ENCODE results near the gene ZSWIM1. TPM values are rescaled to one million over a fixed set of nuclear protein-coding genes. Genes with fewer than 3 reads are reported as not detected.
"Not testable (repeated sequence)": the region's sequence is repeated elsewhere in the genome, so short reads cannot be mapped to it uniquely, and the experiment has no call there.

Gene ZSWIM1
- total RNA-seq, 1 donor from 2014 or later, result 9.6 TPM

DNA sequence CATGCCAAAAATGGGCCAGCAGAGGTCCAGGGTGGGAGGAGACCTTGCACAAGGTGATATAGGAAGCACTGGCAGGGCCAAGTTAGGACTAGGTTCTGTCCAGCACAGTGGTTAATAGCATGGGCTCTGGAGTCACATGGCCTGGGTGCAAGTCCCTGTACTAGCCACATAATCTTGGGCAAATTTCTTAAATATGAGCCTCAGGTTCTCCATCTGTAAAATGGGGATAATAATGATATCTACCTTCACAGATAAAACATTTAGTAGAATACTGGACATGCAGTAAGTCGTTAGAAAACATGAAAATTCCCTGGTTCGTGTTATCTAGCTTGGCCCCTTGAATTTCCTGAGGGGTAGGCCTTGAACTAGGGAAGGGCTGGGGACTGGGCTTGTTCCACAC, 16.3 kb downstream of the ZSWIM1 start:
- no peak overlapping the region for H3K4me3 ChIP-seq
- intact Hi-C loops (cut with DNase I), result no loop called here
- TF ChIP-seq, protein P1, sequence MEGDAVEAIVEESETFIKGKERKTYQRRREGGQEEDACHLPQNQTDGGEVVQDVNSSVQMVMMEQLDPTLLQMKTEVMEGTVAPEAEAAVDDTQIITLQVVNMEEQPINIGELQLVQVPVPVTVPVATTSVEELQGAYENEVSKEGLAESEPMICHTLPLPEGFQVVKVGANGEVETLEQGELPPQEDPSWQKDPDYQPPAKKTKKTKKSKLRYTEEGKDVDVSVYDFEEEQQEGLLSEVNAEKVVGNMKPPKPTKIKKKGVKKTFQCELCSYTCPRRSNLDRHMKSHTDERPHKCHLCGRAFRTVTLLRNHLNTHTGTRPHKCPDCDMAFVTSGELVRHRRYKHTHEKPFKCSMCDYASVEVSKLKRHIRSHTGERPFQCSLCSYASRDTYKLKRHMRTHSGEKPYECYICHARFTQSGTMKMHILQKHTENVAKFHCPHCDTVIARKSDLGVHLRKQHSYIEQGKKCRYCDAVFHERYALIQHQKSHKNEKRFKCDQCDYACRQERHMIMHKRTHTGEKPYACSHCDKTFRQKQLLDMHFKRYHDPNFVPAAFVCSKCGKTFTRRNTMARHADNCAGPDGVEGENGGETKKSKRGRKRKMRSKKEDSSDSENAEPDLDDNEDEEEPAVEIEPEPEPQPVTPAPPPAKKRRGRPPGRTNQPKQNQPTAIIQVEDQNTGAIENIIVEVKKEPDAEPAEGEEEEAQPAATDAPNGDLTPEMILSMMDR (IDR thresholded peaks at IDR 0.05), result no peak
- H3K9me3 ChIP-seq, result no peaks in the 10 kb centered on the region
- DNase-seq (no peak), ATAC-seq (no peak)
- H3K27me3 ChIP-seq, result no peaks in the 10 kb centered on the region
- peaks cover 1% of the 10 kb centered on the region for H3K4me1 ChIP-seq
- peaks cover 67% of the 10 kb centered on the region for H3K36me3 ChIP-seq
- no peak overlapping the region for H3K27ac ChIP-seq

DNA sequence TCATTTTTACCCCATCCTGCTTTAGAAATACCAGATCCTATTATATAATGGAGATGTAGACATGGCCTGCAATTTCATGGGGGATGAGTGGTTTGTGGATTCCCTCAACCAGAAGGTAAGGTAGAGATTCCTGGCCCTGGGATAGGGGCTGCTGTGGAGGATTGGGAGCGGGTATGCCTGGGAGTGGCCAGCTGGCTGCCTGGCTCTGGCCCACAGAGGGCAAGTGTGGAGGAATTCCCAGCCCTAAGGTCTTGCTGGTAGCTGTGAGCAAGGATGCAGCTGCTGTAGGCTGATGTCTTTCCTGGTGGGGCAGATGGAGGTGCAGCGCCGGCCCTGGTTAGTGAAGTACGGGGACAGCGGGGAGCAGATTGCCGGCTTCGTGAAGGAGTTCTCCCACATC, 16.7 kb downstream of the ZSWIM1 start:
- no peak for ATAC-seq
- intact Hi-C loops (cut with DNase I), result no loop called here
- DNase-seq, result no peak
- H3K9me3 ChIP-seq, result no peaks in the 10 kb centered on the region
- H3K27me3 ChIP-seq, result no peaks in the 10 kb centered on the region
- TF ChIP-seq, protein P1 (IDR thresholded peaks at IDR 0.05), result no peak
- H3K4me3 ChIP-seq, result no peak overlapping the region
- no peaks in the 10 kb centered on the region for H3K4me1 ChIP-seq
- peaks cover 67% of the 10 kb centered on the region for H3K36me3 ChIP-seq
- H3K27ac ChIP-seq, result no peak overlapping the region

DNA sequence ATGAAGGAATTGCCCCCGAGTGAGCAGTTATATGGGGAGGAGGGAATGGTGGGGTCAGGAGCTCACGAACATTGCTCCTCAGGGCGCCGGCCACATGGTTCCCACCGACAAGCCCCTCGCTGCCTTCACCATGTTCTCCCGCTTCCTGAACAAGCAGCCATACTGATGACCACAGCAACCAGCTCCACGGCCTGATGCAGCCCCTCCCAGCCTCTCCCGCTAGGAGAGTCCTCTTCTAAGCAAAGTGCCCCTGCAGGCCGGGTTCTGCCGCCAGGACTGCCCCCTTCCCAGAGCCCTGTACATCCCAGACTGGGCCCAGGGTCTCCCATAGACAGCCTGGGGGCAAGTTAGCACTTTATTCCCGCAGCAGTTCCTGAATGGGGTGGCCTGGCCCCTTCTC, 17.3 kb downstream of the ZSWIM1 start:
- ATAC-seq, result no peak
- Histone ChIP-seq H3K9me3 (no peaks in the 10 kb centered on the region), H3K27ac (no peak overlapping the region), H3K36me3 (peaks cover 67% of the 10 kb centered on the region), H3K27me3 (no peaks in the 10 kb centered on the region), H3K4me3 (no peak overlapping the region), H3K4me1 (no peaks in the 10 kb centered on the region)
- no peak for DNase-seq
- TF ChIP-seq, protein P1 (IDR thresholded peaks at IDR 0.05), result no peak
- intact Hi-C loops (cut with DNase I), result no loop called here

DNA sequence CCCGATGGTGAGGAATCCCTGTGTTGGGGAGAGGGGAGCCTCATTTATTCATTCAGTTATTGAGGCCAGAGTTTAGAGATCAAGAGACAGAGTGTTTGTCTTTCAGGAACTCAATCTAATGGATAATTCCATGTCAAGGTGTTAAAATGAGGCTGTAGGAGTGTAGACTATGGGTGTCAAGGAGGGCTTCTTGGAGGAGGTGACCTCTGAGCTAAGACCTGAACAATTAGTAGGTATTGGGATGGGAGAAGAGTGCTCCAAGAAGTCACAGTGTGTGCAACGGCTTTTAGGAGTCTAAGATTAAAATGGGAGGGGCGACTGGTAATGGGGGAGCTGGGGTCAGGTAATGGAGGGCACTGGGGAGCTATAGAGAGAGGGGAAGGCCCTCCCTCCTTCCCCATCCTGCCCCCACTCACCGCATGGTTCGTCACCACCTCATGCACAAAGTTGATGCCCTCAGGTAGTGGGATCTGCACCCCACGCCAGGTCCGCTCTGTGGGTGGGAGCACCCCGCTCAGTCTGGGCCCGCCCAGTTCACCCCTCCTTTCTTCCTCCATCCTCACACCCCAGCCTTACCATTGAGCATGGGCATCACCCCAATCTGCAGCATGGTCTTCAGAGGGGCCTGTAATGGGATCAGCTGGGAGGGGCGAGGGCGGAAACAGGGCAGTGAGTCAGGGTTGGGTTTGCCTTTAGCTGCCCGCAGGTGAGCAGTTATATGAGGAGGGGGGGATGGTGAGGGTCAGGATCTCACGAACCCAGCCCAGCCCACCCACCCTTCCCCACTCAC, 18.2 kb downstream of the ZSWIM1 start:
- Histone ChIP-seq H3K4me1 (no peaks in the 10 kb centered on the region), H3K36me3 (peaks cover 61% of the 10 kb centered on the region), H3K4me3 (no peak overlapping the region), H3K27me3 (no peaks in the 10 kb centered on the region), H3K27ac (no peak overlapping the region), H3K9me3 (no peaks in the 10 kb centered on the region)
- DNase-seq (no peak), ATAC-seq (peak; percentile 11)
- intact Hi-C loops (cut with DNase I), result no loop called here
- TF ChIP-seq, protein P1 (IDR thresholded peaks at IDR 0.05), result no peak

DNA sequence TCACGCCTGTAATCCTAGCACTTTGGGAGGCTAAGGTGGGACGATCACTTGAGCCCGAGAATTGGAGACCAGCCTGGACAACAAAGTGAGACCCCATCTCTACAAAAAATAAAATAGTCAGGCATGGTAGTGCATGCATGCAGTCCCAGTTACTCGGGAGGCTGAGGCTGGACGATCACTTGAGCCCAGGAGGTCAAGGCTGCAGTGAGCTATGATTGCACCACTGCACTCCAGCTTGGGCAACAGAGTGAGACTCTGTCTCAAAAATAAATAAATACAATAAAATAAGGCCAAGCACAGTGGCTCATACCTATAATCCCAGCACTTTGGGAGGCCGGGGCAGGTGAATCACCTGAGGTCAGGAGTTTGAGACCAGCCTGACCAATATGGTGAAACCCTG, 20.3 kb downstream of the ZSWIM1 start:
- H3K27ac ChIP-seq; H3K27me3 ChIP-seq; intact Hi-C loops (cut with DNase I); ATAC-seq; H3K4me1 ChIP-seq; H3K9me3 ChIP-seq; H3K4me3 ChIP-seq; DNase-seq: not testable (repeated sequence)
- H3K36me3 ChIP-seq, result peaks cover 40% of the 10 kb centered on the region

DNA sequence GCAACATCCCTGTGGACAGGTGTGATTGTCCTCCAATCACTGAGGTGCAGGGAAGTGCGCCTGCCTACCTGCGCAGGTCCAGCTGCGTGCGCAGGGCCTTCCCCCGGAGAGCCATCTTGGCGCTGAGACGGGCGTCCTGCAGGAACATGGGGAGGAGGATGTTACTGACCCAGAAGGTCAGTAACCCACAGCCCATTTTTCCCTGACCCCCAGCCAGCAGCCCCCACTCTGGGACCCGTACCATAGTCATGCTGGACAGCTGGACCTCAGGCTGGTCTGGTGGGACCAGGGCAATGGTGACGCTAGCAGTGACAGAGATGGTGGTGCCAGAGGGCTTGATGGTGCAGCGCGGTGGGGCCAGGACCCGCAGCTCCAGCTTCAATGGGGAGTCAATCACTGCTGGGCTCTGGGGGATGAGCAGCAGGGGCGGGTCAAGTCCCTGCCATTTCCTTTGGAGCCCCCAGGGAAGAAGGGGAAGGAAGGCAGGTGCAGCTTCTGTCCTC, 21.2 kb downstream of the ZSWIM1 start:
- no peak for ATAC-seq
- H3K36me3 ChIP-seq, result peaks cover 32% of the 10 kb centered on the region
- H3K9me3 ChIP-seq, result no peaks in the 10 kb centered on the region
- H3K27me3 ChIP-seq, result no peaks in the 10 kb centered on the region
- TF ChIP-seq, protein P1 (IDR thresholded peaks at IDR 0.05), result no peak
- intact Hi-C loops (cut with DNase I), result no loop called here
- H3K27ac ChIP-seq, result no peak overlapping the region
- H3K4me1 ChIP-seq, result no peaks in the 10 kb centered on the region
- DNase-seq, result no peak
- no peak overlapping the region for H3K4me3 ChIP-seq
